ENCODE measurements around the gene GPRIN3. TPM values are rescaled to one million over a fixed set of nuclear protein-coding genes. Genes with fewer than 3 reads are reported as not detected.

Gene GPRIN3
- total and polyA plus RNA-seq, 2 of the 13 experiments (the other 11 are each of a cell fraction or from before 2014, with no cell fraction given), result not detected

DNA sequence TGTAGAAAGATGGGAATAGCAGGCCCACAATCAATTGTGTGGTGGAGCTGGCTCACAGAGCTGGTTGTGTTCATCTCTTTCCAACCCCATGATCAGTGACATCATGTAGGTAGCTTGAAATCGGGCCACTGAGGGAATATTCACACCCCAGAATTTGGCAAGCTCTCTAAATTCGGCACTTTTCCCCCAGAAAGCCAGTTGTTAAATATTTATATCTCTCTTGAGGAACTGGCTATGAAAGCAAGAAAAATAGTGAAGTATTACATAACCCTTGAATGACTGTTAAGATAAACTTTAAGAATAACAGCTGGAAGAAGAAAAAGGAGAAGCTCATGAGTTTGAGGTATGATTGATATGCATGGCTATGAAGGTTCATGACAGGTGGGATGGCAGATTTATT is 38.9 kb downstream of the GPRIN3 start (continued):
- TF ChIP-seq ZKSCAN5 (CRISPR knock-in tag; IDR thresholded peaks at IDR 0.05) (no peak), AKAP8 (CRISPR knock-in tag; IDR thresholded peaks at IDR 0.05) (no peak), RAD51 (IDR thresholded peaks at IDR 0.05; ENCODE audit: borderline replicate concordance) (no peak), YEATS4 (CRISPR knock-in tag; IDR thresholded peaks at IDR 0.05; ENCODE audit: borderline replicate concordance) (no peak)
- TF ChIP-seq, protein P1, sequence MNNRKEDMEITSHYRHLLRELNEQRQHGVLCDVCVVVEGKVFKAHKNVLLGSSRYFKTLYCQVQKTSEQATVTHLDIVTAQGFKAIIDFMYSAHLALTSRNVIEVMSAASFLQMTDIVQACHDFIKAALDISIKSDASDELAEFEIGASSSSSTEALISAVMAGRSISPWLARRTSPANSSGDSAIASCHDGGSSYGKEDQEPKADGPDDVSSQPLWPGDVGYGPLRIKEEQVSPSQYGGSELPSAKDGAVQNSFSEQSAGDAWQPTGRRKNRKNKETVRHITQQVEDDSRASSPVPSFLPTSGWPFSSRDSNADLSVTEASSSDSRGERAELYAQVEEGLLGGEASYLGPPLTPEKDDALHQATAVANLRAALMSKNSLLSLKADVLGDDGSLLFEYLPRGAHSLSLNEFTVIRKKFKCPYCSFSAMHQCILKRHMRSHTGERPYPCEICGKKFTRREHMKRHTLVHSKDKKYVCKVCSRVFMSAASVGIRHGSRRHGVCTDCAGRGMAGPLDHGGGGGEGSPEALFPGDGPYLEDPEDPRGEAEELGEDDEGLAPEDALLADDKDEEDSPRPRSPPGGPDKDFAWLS (CRISPR knock-in tag; IDR thresholded peaks at IDR 0.05; ENCODE audit: borderline replicate concordance), result no peak

DNA sequence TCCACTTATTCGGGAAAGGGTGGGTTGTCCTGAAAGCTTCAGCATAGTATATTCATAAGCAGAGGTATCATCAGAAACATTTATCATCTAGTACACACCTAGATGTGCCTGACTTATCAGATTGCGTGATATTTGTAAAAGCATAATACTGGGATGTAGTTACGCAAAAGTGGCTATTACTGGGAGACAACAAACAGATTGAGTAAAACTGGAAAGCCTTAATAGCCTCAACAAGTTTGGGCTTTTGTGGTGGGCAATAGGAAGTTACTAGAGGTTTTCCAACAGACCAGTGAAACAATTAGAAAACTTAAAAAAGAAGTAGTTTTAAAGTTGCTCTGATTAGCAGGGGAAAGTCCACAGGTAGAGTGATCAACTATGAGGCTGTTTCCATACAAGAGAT is 39.8 kb downstream of the GPRIN3 start:
- in situ Hi-C loops (cut with HindIII; ENCODE audit: extremely low pct_ligation_motif_present, low pct_unique_long_range_greater_than_20kb) (no loop called here), intact Hi-C loops (cut with micrococcal nuclease; ENCODE audit: unreplicated experiment) (no loop called here)
- no peak for FAIRE-seq
- Histone ChIP-seq H3K4me1 (ENCODE audit: insufficient read depth, low read length) (no peaks in the 10 kb centered on the region), H2AFZ (ENCODE audit: low read length) (no peak overlapping the region), H3K79me2 (ENCODE audit: insufficient read depth, low read length) (no peaks in the 10 kb centered on the region), H3K9ac (ENCODE audit: insufficient read depth, low read depth, low read length) (no peak overlapping the region), H3K4me3 (replicated peaks in 1 of 3; ENCODE audit: insufficient read depth in 1 of 3, low read depth in 2 of 3, low read length in 3 of 3) (no peak overlapping the region), H3K9me3 (ENCODE audit: low read length) (no peaks in the 10 kb centered on the region), H3K27ac (ENCODE audit: extremely low read length, insufficient read depth, low read length) (no peak overlapping the region), H3K27me3 (ENCODE audit: control insufficient read depth in 1 of 2, insufficient read depth in 2 of 2, low read length in 2 of 2) (no peaks in the 10 kb centered on the region; a peak in 1 of 5 replicates), H4K20me1 (ENCODE audit: insufficient read depth, low read length) (no peaks in the 10 kb centered on the region), H3K36me3 (replicated peaks in 1 of 2; ENCODE audit: control insufficient read depth in 1 of 2, insufficient read depth in 2 of 2, low read length in 2 of 2) (no peaks in the 10 kb centered on the region), H3K4me2 (ENCODE audit: low read depth, low read length) (no peak overlapping the region)
- POLR2A ChIA-PET, result no interaction called here
- WGBS (ENCODE audit: low lambda C conversion rate), result 45% methylated on average over 3 of the region's 3 CpGs
- no TSS peak for BruUV-seq (replicated peaks)
- no peak for DNase-seq (ENCODE audit: low spot score)
- CTCF ChIA-PET (ENCODE audit: low intra/inter-chr PET ratio, low total read pairs), result no interaction called here
- no peak for ATAC-seq
- TF ChIP-seq SRSF4 (IDR thresholded peaks at IDR 0.05; ENCODE audit: low read depth, low read length, poor library complexity, severe bottlenecking) (no peak), HDAC1 (CRISPR knock-in tag; IDR thresholded peaks at IDR 0.05) (no peak), TOPORS (CRISPR knock-in tag; IDR thresholded peaks at IDR 0.05) (no peak), ZNF282 (IDR thresholded peaks at IDR 0.05; ENCODE audit: partially characterized antibody) (no peak), ATF1 (CRISPR knock-in tag; IDR thresholded peaks at IDR 0.05) (no peak), NR2F2 (IDR thresholded peaks at IDR 0.05; ENCODE audit: borderline replicate concordance, low read depth) (no peak), SRSF1 (optimal IDR thresholded peaks at IDR 0.05; ENCODE audit: low read depth, low read length) (no peak), RFXAP (CRISPR knock-in tag; IDR thresholded peaks at IDR 0.05; ENCODE audit: borderline replicate concordance) (no peak), ZNF670 (CRISPR knock-in tag; IDR thresholded peaks at IDR 0.05; ENCODE audit: borderline replicate concordance) (no peak), NFATC3 (CRISPR knock-in tag; IDR thresholded peaks at IDR 0.05) (no peak)
- TF ChIP-seq, protein P2, sequence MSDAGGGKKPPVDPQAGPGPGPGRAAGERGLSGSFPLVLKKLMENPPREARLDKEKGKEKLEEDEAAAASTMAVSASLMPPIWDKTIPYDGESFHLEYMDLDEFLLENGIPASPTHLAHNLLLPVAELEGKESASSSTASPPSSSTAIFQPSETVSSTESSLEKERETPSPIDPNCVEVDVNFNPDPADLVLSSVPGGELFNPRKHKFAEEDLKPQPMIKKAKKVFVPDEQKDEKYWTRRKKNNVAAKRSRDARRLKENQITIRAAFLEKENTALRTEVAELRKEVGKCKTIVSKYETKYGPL (CRISPR knock-in tag; IDR thresholded peaks at IDR 0.05), result no peak
- TF ChIP-seq, protein P3, sequence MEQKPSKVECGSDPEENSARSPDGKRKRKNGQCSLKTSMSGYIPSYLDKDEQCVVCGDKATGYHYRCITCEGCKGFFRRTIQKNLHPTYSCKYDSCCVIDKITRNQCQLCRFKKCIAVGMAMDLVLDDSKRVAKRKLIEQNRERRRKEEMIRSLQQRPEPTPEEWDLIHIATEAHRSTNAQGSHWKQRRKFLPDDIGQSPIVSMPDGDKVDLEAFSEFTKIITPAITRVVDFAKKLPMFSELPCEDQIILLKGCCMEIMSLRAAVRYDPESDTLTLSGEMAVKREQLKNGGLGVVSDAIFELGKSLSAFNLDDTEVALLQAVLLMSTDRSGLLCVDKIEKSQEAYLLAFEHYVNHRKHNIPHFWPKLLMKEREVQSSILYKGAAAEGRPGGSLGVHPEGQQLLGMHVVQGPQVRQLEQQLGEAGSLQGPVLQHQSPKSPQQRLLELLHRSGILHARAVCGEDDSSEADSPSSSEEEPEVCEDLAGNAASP (CRISPR knock-in tag; IDR thresholded peaks at IDR 0.05; ENCODE audit: borderline replicate concordance), result no peak
- TF ChIP-seq, protein P4, sequence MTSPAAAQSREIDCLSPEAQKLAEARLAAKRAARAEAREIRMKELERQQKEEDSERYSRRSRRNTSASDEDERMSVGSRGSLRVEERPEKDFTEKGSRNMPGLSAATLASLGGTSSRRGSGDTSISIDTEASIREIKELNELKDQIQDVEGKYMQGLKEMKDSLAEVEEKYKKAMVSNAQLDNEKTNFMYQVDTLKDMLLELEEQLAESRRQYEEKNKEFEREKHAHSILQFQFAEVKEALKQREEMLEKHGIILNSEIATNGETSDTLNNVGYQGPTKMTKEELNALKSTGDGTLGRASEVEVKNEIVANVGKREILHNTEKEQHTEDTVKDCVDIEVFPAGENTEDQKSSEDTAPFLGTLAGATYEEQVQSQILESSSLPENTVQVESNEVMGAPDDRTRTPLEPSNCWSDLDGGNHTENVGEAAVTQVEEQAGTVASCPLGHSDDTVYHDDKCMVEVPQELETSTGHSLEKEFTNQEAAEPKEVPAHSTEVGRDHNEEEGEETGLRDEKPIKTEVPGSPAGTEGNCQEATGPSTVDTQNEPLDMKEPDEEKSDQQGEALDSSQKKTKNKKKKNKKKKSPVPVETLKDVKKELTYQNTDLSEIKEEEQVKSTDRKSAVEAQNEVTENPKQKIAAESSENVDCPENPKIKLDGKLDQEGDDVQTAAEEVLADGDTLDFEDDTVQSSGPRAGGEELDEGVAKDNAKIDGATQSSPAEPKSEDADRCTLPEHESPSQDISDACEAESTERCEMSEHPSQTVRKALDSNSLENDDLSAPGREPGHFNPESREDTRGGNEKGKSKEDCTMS (CRISPR knock-in tag; conservative IDR thresholded peaks at IDR 0.05), result no peak

Data from HepG2 (cell line).